HG02973 (cell line): Measurements from ENCODE around the gene MPPED1.

Experiments used
- ATAC-seq: cut with Tn5 transposase; IDR thresholded peaks from one replicate; pipeline ENCODE4 v1.9.1; 2021; ENCODE audit warnings: moderate library complexity; ENCODE audit not compliant: unreplicated experiment

The MPPED1 gene

GRCh38 chr22:43392385-43392989, 19.3 kb upstream of the MPPED1 start:
- ATAC-seq: no peak

DNA sequence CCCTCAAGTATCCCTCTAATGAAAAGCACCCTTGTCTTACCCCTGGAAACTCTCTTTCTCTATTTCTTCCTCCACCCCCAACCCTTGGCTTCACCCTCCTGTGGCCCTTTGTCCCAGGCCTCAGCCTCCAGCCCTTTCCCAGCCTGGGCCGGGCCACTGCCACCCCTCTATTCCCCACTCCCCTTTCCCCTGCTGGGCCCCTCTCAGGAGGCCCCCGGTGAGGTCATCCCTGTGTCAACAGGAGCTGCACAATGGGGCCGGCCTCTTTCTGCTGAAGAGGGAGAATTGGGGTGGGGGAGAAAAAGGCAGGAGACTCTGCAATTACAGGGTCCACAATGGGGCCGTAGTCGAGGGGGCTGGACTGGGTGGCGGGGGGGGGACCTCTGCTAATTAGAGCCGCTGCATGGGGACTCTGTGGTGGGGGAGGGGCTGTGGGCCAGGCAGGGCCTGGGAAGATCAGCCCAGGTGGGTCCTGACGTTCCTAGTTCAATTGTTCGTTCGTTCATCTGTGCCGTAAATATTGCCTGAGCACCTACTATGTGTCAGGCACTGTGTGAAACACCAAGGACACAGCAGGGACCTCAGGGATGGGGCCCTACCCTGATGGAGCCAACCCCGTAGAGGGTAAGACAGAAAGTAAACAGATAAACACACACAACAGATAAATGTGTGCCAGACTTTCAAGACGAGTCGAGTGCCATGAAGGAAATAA, 18.5 kb upstream of the MPPED1 start:
- ATAC-seq: no peak

GRCh38 chr22:43393844-43394474, 17.9 kb upstream of the MPPED1 start:
- ATAC-seq: no peak

GRCh38 chr22:43395086-43395695, 16.6 kb upstream of the MPPED1 start:
- ATAC-seq: no peak

DNA sequence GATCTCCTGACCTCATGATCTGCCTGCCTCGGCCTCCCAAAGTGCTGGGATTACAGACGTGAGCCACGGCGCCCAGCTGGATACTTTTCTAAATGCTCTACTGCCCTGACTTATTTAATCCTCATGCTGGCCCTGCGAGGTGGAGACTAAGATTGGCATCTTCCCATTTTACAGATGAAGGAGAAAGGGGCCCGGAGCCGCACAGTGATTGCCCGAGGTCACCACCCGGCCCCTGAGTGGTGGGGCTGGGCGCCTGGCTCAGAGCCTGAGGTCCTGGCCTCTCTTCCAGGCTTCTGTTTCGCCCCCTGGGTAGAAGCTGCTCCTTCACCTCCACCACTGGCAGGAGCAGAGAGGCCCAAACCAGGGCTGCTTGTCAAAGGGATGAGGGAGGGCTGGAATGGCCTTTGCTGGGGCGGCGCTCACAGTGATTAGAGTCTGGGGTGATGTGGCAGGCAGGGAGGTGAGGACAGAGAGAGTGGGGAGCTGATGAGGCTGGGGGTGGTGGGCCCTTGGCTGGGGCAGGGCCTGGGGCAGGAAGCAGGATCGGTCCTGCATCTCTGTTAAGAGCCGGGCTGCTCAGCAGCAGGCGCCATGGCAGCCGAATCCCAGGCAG, 15.4 kb upstream of the MPPED1 start:
- ATAC-seq: no peak

DNA sequence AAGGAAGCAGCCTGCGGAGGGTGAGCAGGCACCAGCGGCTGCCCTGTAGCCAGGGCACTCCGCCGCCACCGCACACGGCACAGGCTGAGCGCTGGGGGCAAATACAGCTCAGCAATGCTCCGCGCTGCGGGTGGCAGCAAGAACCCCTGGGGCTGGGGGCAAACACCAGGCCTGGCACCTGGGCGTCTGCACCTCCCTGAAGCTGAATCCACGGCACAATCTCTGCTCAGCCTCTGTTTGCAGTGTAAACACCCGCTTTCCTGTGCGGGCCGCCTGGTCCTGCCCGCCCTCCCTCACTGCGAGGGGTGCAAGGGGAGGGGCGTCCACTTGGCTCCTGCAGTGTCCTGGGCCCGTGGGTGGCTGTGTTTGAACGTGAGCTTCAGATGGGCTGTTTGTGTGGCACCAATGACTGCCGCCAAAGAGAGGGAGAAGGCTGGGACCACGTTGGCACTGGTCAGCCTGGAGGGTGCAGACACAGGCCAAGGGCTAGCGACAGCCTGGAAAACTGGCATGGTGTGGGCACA, 14.8 kb upstream of the MPPED1 start:
- ATAC-seq: no peak

DNA sequence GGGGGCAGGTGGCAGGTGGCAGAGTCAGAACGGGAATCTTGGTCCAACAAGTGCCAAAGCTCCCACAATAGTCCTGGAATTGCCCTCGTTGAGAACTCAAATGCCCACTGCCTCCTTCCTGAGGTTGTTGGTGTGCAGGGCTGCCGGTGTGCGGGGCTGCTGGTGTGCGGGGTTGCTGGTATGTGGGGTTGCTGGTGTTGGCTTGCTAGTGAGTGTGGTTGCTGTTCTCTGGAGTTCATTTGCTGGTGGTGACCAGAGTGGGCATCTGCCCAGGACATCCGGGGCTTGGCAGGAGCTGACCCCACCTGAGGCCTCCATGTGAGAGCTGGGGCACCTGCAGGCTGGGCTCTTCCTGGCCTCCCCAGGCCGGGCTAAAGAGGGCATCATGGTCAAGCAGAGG, 14.0 kb upstream of the MPPED1 start:
- ATAC-seq: no peak

DNA sequence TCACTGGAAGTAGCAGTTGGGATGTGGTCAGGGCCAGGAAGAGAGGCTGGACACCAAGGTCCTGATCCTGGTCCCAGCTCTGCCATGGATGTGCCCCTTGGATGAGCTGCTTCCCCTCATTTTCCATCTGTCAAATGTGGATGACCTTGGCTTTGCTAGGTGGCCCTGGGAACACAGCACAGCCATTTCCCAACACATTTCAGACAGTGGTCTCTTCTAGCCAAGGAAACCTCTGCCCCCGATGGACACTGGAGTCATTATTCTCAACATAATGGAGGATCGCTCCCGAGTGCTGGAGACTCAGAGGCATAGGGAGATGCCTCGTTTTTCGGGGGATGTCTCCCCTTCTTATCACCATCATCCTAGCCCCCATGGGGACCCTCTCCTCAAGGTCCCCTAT, 13.6 kb upstream of the MPPED1 start:
- ATAC-seq: no peak

DNA sequence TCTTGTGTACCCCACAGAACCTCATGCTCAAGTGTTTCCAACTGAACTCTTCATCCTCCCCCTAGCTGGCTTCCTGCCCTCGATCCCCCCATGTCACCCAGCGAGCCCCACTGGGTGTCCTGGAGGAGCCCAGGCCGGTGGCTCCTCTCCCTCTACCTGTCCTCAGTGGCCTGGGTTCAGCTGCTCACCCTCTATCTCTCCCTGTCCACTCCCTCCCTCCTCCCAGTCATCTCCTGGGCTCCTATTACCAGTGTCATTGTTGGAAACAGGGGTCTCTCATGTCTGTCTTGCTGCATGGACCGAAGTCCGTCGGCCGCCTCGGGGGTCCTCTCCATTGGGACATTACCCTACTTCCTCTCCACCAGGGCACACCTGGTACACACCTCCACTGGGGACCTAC, 12.9 kb upstream of the MPPED1 start:
- ATAC-seq: no peak

DNA sequence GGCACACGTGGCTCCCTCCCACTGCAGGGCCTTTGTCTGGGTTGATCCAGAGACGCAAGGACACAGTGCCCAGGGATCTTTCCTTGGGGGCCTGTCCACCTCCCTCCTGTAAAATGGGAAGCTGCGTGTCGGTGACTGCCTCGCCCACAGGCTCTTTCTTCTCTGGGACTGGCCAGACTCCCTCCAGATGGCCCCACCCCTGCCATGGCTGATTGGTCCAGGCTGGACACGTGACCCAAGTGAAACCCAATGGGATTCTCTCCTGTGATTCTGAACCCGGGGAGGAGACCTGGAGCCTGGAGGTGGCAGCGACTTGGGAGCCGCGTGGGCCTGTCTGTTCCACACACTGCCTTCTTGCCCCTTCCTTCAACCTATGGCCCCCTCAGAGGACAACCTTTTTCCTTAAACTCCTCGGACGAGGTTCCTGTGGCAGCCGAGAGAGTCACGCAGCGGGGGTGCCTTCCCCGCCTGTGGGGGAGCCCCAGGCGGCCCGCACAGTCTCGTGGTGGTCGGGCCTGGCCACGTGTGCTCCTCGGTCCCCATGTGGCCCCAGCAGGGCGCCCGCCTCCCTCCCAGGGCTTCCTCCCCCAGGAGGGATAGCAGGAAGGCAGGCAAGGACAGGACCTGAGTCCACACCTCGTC, 12.4 kb upstream of the MPPED1 start:
- ATAC-seq: no peak

DNA sequence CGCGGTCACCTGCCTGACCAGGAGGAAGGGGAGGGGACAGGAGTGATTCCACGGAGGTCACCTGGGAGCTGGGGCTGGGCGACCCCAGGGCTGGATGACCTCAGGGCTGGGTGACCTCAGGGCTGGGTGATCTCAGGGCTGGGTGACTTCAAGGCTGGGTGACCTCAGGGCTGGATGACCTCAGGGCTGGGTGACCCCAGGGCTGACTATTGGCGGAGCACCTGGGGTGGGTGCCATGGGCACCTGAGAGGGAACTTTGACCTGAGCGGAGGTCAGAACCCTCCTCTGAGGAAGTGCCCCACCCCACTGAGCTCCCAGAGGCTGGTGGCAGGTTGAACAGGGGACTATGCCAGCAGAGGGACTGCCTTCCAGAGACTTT, 11.8 kb upstream of the MPPED1 start:
- no peak for ATAC-seq

DNA sequence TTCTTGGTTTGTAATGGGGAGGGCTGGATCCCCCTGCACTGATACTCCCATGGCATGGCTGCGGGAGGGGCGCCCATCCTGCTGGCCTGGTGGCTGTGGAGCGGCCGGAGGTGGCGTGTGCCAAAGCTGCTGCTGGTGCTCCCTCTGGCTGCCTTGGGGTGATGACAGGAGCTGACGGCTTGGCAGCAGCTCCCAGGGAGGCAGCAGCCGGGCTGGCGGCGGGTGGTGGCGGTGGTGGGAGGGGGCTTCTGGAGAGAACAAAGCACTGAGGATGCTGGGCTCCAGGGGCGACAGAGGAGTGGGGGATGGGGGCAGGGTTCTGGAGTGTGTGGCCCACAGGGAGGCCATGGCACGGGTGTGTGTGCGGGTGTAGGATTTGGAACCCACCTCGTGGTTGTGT, 11.4 kb upstream of the MPPED1 start:
- ATAC-seq: no peak

GRCh38 chr22:43401233-43401632, 10.6 kb upstream of the MPPED1 start:
- ATAC-seq: no peak

DNA sequence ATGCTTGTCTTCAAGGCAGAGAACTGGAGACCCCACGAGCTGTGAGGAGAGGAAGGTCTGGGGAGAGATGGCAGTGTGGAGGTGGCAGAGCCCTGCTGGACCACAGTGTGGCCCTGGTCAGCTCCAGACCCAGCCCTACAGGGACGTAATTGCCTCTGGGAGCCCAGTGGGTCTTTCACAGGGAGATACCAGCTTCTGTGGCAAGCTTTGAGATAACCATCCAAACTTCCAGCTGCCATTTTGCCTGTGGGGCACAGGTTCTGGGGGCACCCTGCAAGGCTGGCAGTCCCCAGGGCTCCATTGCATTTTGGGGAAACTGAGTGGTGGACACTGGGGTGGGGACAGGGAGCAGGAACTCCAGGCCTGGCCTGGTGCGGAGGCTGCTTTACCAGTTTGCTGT, 10.2 kb upstream of the MPPED1 start:
- ATAC-seq: no peak

- no peak for ATAC-seq
Observed at GRCh38 chr22:43402128-43402527, 9.7 kb upstream of the MPPED1 start.

DNA sequence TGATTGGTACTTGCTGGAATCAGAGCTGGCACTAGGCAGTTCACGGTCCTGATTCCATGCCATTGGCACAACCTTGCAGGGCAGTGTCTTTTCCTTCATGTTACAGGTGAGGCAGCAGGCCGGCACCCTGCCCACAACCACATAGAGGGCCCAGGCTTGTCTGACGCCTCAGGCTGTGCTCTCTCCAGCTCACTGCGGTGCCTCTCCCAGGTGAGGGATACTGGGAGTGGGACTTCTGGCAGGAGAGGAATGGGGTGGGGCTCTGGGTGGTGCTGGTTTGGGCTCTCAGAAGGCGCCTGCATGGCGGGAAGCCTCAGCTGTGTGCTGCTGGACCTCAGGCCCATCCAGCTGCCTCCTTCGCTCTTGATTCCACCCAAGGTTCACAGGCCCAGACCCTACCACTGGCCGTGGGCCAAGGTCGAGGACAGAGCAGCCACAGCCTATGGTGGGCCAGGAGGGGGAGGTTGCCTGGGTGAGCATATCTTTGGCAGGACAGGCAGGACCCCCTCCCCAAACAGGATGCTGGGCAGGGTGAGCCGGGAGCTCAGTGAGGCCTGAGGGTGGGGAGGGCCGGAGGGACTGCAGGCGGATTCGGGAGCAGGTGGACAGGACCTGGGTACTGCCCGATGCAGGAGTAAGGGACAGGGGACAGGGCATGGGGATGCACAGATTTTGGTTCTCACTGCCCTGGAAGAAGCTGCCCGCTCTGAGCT, 7.0 kb upstream of the MPPED1 start:
- no peak for ATAC-seq

GRCh38 chr22:43406186-43406790, 5.5 kb upstream of the MPPED1 start:
- no peak for ATAC-seq

GRCh38 chr22:43407591-43407990, 4.2 kb upstream of the MPPED1 start:
- ATAC-seq: no peak

DNA sequence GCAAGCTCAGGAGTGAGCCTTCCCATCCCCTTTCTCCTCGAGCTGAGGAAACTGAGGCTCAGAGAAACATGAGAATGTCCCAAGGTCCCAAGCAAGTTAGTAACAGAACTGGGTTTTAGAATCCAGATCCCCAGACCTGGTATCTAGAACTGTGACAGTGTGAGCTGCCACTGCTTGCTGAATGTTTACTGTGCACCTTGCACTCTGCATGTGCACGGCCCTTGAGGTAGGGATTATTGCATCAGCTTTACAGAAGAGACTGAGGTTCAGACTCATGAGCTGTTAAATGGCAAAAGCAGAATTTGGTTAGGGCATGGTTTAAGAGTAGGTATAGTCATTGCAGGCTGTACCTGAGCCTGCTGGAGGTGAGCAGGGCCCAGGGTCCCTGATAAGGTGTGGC, 3.8 kb upstream of the MPPED1 start:
- no peak for ATAC-seq

GRCh38 chr22:43409046-43409445, 2.8 kb upstream of the MPPED1 start:
- ATAC-seq: no peak
